ENCODE data around the gene SPATA18. TPM values are rescaled to one million over a fixed set of nuclear protein-coding genes. Genes with fewer than 3 reads are reported as not detected.

The SPATA18 gene
- total and polyA plus RNA-seq, 9 of the 15 experiments (the other 6 are each of a cell fraction or from before 2014, with no cell fraction given) = 0.09 TPM; not detected in 8

DNA sequence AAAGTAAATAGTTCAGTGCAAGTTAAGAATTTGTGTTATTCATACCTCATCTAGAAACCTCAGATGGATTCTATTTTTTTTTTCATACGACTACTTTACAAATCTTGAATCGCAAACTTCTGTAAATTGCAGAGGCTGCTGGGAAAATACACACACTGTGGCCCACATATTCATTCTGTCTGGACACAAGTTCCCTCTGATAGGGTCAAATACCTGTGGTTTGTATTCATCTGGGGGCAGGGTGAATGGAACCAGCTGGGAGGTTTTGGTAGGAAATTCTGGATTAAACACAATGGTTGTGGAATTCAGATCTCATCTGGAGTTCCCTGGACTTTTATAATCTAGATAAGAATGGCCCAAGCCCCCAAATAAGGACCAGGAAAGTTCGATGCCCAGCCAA lies 56.2 kb downstream of the SPATA18 start:
- Histone ChIP-seq H3K27me3 (ENCODE audit: control insufficient read depth in 2 of 2, insufficient read depth in 2 of 2, low read length in 2 of 2) (no peaks in the 10 kb centered on the region), H3K9me1 (ENCODE audit: control insufficient read depth, insufficient read depth, low read length) (no peaks in the 10 kb centered on the region), H3K4me1 (replicated peaks in 1 of 2; ENCODE audit: control insufficient read depth in 2 of 2, insufficient read depth in 2 of 2, low read length in 2 of 2) (no peaks in the 10 kb centered on the region), H3K9ac (ENCODE audit: insufficient read depth in 1 of 2, low read depth in 2 of 2, low read length in 2 of 2) (no peak overlapping the region), H3K79me2 (ENCODE audit: control insufficient read depth, insufficient read depth, low read length) (no peaks in the 10 kb centered on the region), H3K4me3 (no peak overlapping the region), H3K36me3 (ENCODE audit: control insufficient read depth, insufficient read depth, low read length) (no peaks in the 10 kb centered on the region), H4K20me1 (replicated peaks; ENCODE audit: control insufficient read depth, insufficient read depth, low read length) (no peaks in the 10 kb centered on the region), H3K27ac (ENCODE audit: extremely low read depth, low read depth, low read length) (no peak overlapping the region), H2AFZ (ENCODE audit: low read depth, low read length) (no peak overlapping the region), H3K4me2 (ENCODE audit: insufficient read depth, low read length) (no peak overlapping the region), H3K9me3 (replicated peaks; ENCODE audit: control insufficient read depth, insufficient read depth, low read depth, low read length) (no peaks in the 10 kb centered on the region)
- DNase-seq (ENCODE audit: extremely low read depth in 1 of 4, low spot score in 3 of 4) (no peak), ATAC-seq (no peak), FAIRE-seq (no peak)
- TF ChIP-seq POLR2B (IDR thresholded peaks at IDR 0.05; ENCODE audit: low read depth, partially characterized antibody) = no peak
- no peak for TF ChIP-seq ZBTB7A (IDR thresholded peaks at IDR 0.05; ENCODE audit: borderline replicate concordance, control insufficient read depth, low read depth, low read length)
- TF ChIP-seq JUN (IDR thresholded peaks at IDR 0.05; ENCODE audit: borderline replicate concordance, low read depth, low read length) = no peak
- TF ChIP-seq JUN (CRISPR knock-in tag; IDR thresholded peaks at IDR 0.05; ENCODE audit: borderline replicate concordance) = no peak
- no peak for TF ChIP-seq KLF6 (CRISPR knock-in tag; IDR thresholded peaks at IDR 0.05; ENCODE audit: borderline replicate concordance)
- TF ChIP-seq RHOXF2B (CRISPR knock-in tag; conservative IDR thresholded peaks at IDR 0.05) = no peak
- no peak for TF ChIP-seq SRSF7 (optimal IDR thresholded peaks at IDR 0.05; ENCODE audit: low read depth, low read length)
- TF ChIP-seq XRCC5 (IDR thresholded peaks at IDR 0.05; ENCODE audit: low read depth, low read length) = no peak
- TF ChIP-seq, protein P1, sequence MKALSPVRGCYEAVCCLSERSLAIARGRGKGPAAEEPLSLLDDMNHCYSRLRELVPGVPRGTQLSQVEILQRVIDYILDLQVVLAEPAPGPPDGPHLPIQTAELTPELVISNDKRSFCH (CRISPR knock-in tag; IDR thresholded peaks at IDR 0.05) = no peak
- TF ChIP-seq, protein P1 (tag; IDR thresholded peaks at IDR 0.05) = no peak
- TF ChIP-seq MEF2A (IDR thresholded peaks at IDR 0.05; ENCODE audit: control insufficient read depth, low read depth, low read length) = no peak
- no peak for TF ChIP-seq ZNF239 (CRISPR knock-in tag; IDR thresholded peaks at IDR 0.05)
- TF ChIP-seq BRD4 (IDR thresholded peaks at IDR 0.05) = no peak
- TF ChIP-seq BDP1 (IDR thresholded peaks at IDR 0.05; ENCODE audit: insufficient read depth, insufficient read length) = no peak
- TF ChIP-seq ZNF699 (CRISPR knock-in tag; IDR thresholded peaks at IDR 0.05; ENCODE audit: insufficient replicate concordance) = no peak
- TF ChIP-seq, protein P2, sequence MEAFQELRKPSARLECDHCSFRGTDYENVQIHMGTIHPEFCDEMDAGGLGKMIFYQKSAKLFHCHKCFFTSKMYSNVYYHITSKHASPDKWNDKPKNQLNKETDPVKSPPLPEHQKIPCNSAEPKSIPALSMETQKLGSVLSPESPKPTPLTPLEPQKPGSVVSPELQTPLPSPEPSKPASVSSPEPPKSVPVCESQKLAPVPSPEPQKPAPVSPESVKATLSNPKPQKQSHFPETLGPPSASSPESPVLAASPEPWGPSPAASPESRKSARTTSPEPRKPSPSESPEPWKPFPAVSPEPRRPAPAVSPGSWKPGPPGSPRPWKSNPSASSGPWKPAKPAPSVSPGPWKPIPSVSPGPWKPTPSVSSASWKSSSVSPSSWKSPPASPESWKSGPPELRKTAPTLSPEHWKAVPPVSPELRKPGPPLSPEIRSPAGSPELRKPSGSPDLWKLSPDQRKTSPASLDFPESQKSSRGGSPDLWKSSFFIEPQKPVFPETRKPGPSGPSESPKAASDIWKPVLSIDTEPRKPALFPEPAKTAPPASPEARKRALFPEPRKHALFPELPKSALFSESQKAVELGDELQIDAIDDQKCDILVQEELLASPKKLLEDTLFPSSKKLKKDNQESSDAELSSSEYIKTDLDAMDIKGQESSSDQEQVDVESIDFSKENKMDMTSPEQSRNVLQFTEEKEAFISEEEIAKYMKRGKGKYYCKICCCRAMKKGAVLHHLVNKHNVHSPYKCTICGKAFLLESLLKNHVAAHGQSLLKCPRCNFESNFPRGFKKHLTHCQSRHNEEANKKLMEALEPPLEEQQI (IDR thresholded peaks at IDR 0.05) = no peak
- TF ChIP-seq HMG20A (CRISPR knock-in tag; conservative IDR thresholded peaks at IDR 0.05) = no peak
- TF ChIP-seq FOS (IDR thresholded peaks at IDR 0.05; ENCODE audit: extremely low read depth, insufficient read length) = no peak
- WGBS (ENCODE audit: insufficient coverage, low coverage, missing lambda C conversion rate) = 0% methylated on average over 3 of the region's 3 CpGs
- CTCF ChIA-PET (ENCODE audit: low intra/inter-chr PET ratio) = no interaction called here
- in situ Hi-C loops (cut with MboI) (no loop called here), intact Hi-C loops (cut with micrococcal nuclease) (no loop called here)
- POLR2A ChIA-PET = no interaction called here
- BruUV-seq (replicated peaks) = no TSS peak

Measured in K562 (cell line).